Astrocyte (in vitro differentiated cells and primary cell): Measurements from ENCODE around the gene CAMKMT. TPM values are rescaled to one million over a fixed set of nuclear protein-coding genes. Genes with fewer than 3 reads are reported as not detected.

Source experiments
- DNase-seq: peaks from one replicate; pipeline ENCODE4 v3.0.0-alpha.2; 2010; ENCODE audit warnings: low read depth
- FAIRE-seq: peaks from 2 replicates; lab custom pipeline; 2011; peaks lifted over from hg19 to GRCh38; lab: Jason Lieb, UNC
- H2AFZ ChIP-seq: 2 replicates; pipeline ENCODE4 v1.6.0; 2012; ENCODE audit warnings: low read depth, low read length, inconsistent platforms
- H3K27ac ChIP-seq: 2 replicates; pipeline ENCODE4 v1.5.1; 2011; ENCODE audit warnings: low read depth, low read length, inconsistent platforms
- H3K27me3 ChIP-seq: 2 replicates; pipeline ENCODE4 v1.6.0; 2011; ENCODE audit warnings: low read length, inconsistent platforms; ENCODE audit not compliant: insufficient read depth
- H3K36me3 ChIP-seq: 2 replicates; pipeline ENCODE4 v1.5.1; 2011; ENCODE audit warnings: low read length, inconsistent platforms; ENCODE audit not compliant: insufficient read depth
- H3K4me1 ChIP-seq: 2 replicates; pipeline ENCODE4 v1.5.1; 2011; ENCODE audit warnings: low read length, inconsistent platforms; ENCODE audit not compliant: insufficient read depth
- H3K4me2 ChIP-seq: 2 replicates; pipeline ENCODE4 v1.6.0; 2012; ENCODE audit warnings: low read length, inconsistent platforms
- H3K4me3 ChIP-seq: 2 replicates; pipeline ENCODE4 v1.5.1; 2011; ENCODE audit warnings: low read depth, mild to moderate bottlenecking, low read length, inconsistent platforms; ENCODE audit not compliant: insufficient read depth
- H3K79me2 ChIP-seq: 2 replicates; pipeline ENCODE4 v1.6.0; 2012; ENCODE audit warnings: mild to moderate bottlenecking, low read length, inconsistent platforms; ENCODE audit not compliant: insufficient read depth
- H3K9ac ChIP-seq: 2 replicates; pipeline ENCODE4 v1.6.0; 2012; ENCODE audit warnings: mild to moderate bottlenecking, low read length, inconsistent platforms
- H3K9me3 ChIP-seq: 2 replicates; pipeline ENCODE4 v1.5.1; 2012; ENCODE audit warnings: low read depth, mild to moderate bottlenecking, low read length, inconsistent platforms; ENCODE audit not compliant: insufficient read depth
- H4K20me1 ChIP-seq: 2 replicates; pipeline ENCODE4 v1.6.0; 2012; ENCODE audit warnings: low read length, inconsistent platforms; ENCODE audit not compliant: insufficient read depth
- H3K27ac Mint-ChIP-seq: one replicate; pipeline ENCODE4 v1.8.0; 2021; ENCODE audit warnings: mild to moderate bottlenecking, mixed read lengths; ENCODE audit not compliant: unreplicated experiment
- H3K27me3 Mint-ChIP-seq: one replicate; pipeline ENCODE4 v1.8.0; 2021; ENCODE audit warnings: low read depth, mixed read lengths; ENCODE audit not compliant: unreplicated experiment
- H3K36me3 Mint-ChIP-seq: one replicate; pipeline ENCODE4 v1.8.0; 2021; ENCODE audit warnings: low read depth, mixed read lengths; ENCODE audit not compliant: unreplicated experiment
- H3K4me1 Mint-ChIP-seq: one replicate; pipeline ENCODE4 v1.8.0; 2021; ENCODE audit warnings: low read depth, mixed read lengths; ENCODE audit not compliant: unreplicated experiment
- H3K4me3 Mint-ChIP-seq: one replicate; pipeline ENCODE4 v1.8.0; 2021; ENCODE audit warnings: mild to moderate bottlenecking, moderate library complexity, mixed read lengths; ENCODE audit not compliant: unreplicated experiment
- H3K9me3 Mint-ChIP-seq: one replicate; pipeline ENCODE4 v1.8.0; 2021; ENCODE audit warnings: mild to moderate bottlenecking, mixed read lengths; ENCODE audit not compliant: unreplicated experiment
- EZH2 ChIP-seq: IDR thresholded peaks from 2 replicates; pipeline ENCODE4 v1.6.1; 2012; ENCODE audit warnings: mild to moderate bottlenecking, low read length, inconsistent platforms; ENCODE audit not compliant: insufficient read depth
- total RNA-seq: library from RNA; stranded (reverse); gene quantifications from 2 replicates; pipeline ENCODE4 v1.2.1, GENCODE V29; 2021
- TF ChIP-seq, protein P1 (sequence below): IDR thresholded peaks from 2 replicates; pipeline ENCODE4 v1.5.1; 2011; ENCODE audit warnings: low read depth, mild to moderate bottlenecking, inconsistent platforms, low read length, moderate library complexity; ENCODE audit not compliant: insufficient read depth

The CAMKMT gene
- total RNA-seq, 1 donor from 2014 or later = 9.3 TPM

- Mint-ChIP-seq H3K4me3 (no peak overlapping the region), H3K27me3 (no peaks in the 10 kb centered on the region), H3K36me3 (no peaks in the 10 kb centered on the region), H3K4me1 (no peaks in the 10 kb centered on the region), H3K27ac (no peak overlapping the region), H3K9me3 (no peaks in the 10 kb centered on the region)
- TF ChIP-seq EZH2 = no peak
- TF ChIP-seq, protein P1, sequence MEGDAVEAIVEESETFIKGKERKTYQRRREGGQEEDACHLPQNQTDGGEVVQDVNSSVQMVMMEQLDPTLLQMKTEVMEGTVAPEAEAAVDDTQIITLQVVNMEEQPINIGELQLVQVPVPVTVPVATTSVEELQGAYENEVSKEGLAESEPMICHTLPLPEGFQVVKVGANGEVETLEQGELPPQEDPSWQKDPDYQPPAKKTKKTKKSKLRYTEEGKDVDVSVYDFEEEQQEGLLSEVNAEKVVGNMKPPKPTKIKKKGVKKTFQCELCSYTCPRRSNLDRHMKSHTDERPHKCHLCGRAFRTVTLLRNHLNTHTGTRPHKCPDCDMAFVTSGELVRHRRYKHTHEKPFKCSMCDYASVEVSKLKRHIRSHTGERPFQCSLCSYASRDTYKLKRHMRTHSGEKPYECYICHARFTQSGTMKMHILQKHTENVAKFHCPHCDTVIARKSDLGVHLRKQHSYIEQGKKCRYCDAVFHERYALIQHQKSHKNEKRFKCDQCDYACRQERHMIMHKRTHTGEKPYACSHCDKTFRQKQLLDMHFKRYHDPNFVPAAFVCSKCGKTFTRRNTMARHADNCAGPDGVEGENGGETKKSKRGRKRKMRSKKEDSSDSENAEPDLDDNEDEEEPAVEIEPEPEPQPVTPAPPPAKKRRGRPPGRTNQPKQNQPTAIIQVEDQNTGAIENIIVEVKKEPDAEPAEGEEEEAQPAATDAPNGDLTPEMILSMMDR = no peak
- H2AFZ ChIP-seq = no peak overlapping the region
- no peak overlapping the region for H3K9ac ChIP-seq
- DNase-seq = no peak
- no peak overlapping the region for H3K4me2 ChIP-seq
- H3K4me3 ChIP-seq = no peak overlapping the region
- H3K27ac ChIP-seq = no peak overlapping the region
- no peaks in the 10 kb centered on the region for H3K27me3 ChIP-seq
- no peaks in the 10 kb centered on the region for H3K36me3 ChIP-seq
- H3K9me3 ChIP-seq = no peaks in the 10 kb centered on the region
- H4K20me1 ChIP-seq = no peaks in the 10 kb centered on the region
- H3K79me2 ChIP-seq = no peaks in the 10 kb centered on the region
- no peaks in the 10 kb centered on the region for H3K4me1 ChIP-seq
- FAIRE-seq = no peak
Observed at GRCh38 chr2:44515416-44515815, 153.7 kb downstream of the CAMKMT start.

GRCh38 chr2:44519026-44519425 lies 157.3 kb downstream of the CAMKMT start:
- no peak for DNase-seq
- Mint-ChIP-seq H3K4me3 (no peak overlapping the region), H3K4me1 (no peaks in the 10 kb centered on the region), H3K27ac (no peak overlapping the region), H3K27me3 (no peaks in the 10 kb centered on the region), H3K9me3 (peaks cover 12% of the 10 kb centered on the region), H3K36me3 (peaks cover 7% of the 10 kb centered on the region)
- H3K36me3 ChIP-seq = no peaks in the 10 kb centered on the region
- H3K4me3 ChIP-seq = no peak overlapping the region
- no peak overlapping the region for H3K4me2 ChIP-seq
- H4K20me1 ChIP-seq = no peaks in the 10 kb centered on the region
- H3K9me3 ChIP-seq = no peaks in the 10 kb centered on the region
- H3K9ac ChIP-seq = no peak overlapping the region
- H3K4me1 ChIP-seq = no peaks in the 10 kb centered on the region
- H2AFZ ChIP-seq = no peak overlapping the region
- no peaks in the 10 kb centered on the region for H3K27me3 ChIP-seq
- H3K27ac ChIP-seq = no peak overlapping the region
- TF ChIP-seq, protein P1 = no peak
- no peak for TF ChIP-seq EZH2
- H3K79me2 ChIP-seq = no peaks in the 10 kb centered on the region
- FAIRE-seq = no peak

GRCh38 chr2:44522846-44523245 lies 161.1 kb downstream of the CAMKMT start:
- H4K20me1 ChIP-seq = no peaks in the 10 kb centered on the region
- Mint-ChIP-seq H3K9me3 (peaks cover 12% of the 10 kb centered on the region), H3K27ac (no peak overlapping the region), H3K27me3 (no peaks in the 10 kb centered on the region), H3K4me3 (no peak overlapping the region), H3K36me3 (peaks cover 7% of the 10 kb centered on the region), H3K4me1 (no peaks in the 10 kb centered on the region)
- no peak overlapping the region for H3K27ac ChIP-seq
- H3K4me2 ChIP-seq = no peak overlapping the region
- no peak overlapping the region for H3K4me3 ChIP-seq
- H2AFZ ChIP-seq = no peak overlapping the region
- H3K4me1 ChIP-seq = peaks cover 1% of the 10 kb centered on the region
- TF ChIP-seq, protein P1 = no peak
- TF ChIP-seq EZH2 = no peak
- H3K27me3 ChIP-seq = no peaks in the 10 kb centered on the region
- FAIRE-seq = no peak
- no peaks in the 10 kb centered on the region for H3K79me2 ChIP-seq
- H3K9me3 ChIP-seq = no peaks in the 10 kb centered on the region
- H3K36me3 ChIP-seq = no peaks in the 10 kb centered on the region
- DNase-seq = no peak
- no peak overlapping the region for H3K9ac ChIP-seq
